GM10266 (cell line): ENCODE data around the gene PSMD13.

Experiments
- DNase-seq: peaks from one replicate; pipeline ENCODE4 v3.0.0; 2012; ENCODE audit errors: extremely low spot score
- CTCF ChIP-seq: IDR thresholded peaks from 2 replicates; pipeline ENCODE4 v1.5.1; 2012; ENCODE audit warnings: mild to moderate bottlenecking, low read depth; ENCODE audit not compliant: control insufficient read depth, insufficient read depth; ENCODE audit errors: missing control alignments

PSMD13 gene

GRCh38 chr11:281486-282161 is 44.8 kb downstream of the PSMD13 start:
- no peak for TF ChIP-seq CTCF
- DNase-seq: peak; percentile 27

- no peak for TF ChIP-seq CTCF
- no peak for DNase-seq
These were observed 45.4 kb downstream of the PSMD13 start for GRCh38 chr11:282171-282570.

GRCh38 chr11:282630-283360 is 46.0 kb downstream of the PSMD13 start:
- DNase-seq: peak; percentile 26

GRCh38 chr11:283405-284104 is 46.8 kb downstream of the PSMD13 start:
- no peak for TF ChIP-seq CTCF
- no peak for DNase-seq

More at GRCh38 chr11:282630-283360, 46.0 kb downstream of the PSMD13 start:
- no peak for TF ChIP-seq CTCF

- no peak for TF ChIP-seq CTCF
- no peak for DNase-seq
These were observed 47.6 kb downstream of the PSMD13 start for GRCh38 chr11:284105-285020.

GRCh38 chr11:285021-285893 is 48.5 kb downstream of the PSMD13 start:
- DNase-seq: peak; percentile 26
- TF ChIP-seq CTCF: no peak
